ENCODE results near the gene DNAH2. TPM values are rescaled to one million over a fixed set of nuclear protein-coding genes. Genes with fewer than 3 reads are reported as not detected.
A peak's percentile ranks its signal among the peaks of the same experiment; 100 is the strongest.
"Not testable (repeated sequence)": the region's sequence is repeated elsewhere in the genome, so short reads cannot be mapped to it uniquely, and the experiment has no call there.

The DNAH2 gene
- total RNA-seq, 1 donor from 2014 or later, result not detected

DNA sequence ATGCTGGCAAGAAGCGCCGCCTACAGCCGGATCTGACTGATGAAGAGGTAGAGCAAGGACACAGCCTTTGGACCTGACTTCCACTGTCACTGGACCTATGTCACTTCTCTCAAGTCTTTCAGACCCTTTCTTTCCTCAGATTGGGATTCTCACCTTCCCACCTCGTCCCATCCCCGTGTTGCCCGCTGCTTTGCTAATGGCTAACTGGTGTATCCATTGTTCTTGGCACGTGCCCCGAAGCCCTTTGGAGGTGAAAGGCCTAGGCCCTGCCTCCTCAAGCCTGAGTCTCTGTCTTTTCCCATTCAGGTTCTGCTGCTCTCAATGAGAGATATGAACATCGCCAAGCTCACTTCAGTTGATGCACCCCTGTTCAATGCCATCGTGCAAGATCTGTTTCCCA lies 63.2 kb downstream of the DNAH2 start:
- no peak for DNase-seq

DNA sequence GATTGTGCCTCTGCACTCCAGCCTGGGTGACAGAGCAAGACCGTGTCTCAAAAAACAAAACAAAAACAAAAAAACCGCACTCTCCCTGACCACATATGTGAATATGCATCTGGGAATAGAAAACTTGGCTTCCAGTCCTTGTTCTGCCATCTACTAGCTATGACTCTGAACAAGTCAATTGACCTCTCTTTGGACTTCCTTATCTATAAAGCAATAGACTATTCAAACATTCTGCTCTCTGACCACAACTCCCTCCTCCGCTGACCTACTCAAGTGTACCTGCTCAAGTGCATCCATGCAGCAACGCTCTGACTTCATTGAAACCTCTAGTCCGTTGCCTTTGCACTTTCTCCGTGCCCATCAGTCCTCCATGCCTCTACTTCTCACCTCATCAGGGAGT lies 63.9 kb downstream of the DNAH2 start:
- no peak for DNase-seq

DNA sequence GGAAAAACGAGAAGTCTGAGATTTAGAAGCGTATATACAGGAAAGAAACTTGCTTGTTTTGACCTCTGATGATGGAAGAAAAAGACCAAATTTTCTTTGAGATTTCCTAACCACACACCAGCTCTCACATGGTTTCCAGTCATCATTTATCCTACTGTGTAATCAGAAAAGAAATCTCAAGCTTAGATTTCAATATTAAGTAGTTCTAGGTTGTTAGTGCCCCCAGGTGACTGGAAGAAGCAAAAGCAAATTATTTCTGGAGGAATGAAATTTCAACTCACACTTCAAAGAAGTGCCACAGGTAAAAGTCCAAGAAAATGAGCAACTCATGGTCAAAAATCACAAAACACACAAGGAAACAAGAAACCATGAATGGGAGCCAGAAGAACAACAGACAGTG lies 64.7 kb downstream of the DNAH2 start:
- peak; percentile 29 for DNase-seq

DNA sequence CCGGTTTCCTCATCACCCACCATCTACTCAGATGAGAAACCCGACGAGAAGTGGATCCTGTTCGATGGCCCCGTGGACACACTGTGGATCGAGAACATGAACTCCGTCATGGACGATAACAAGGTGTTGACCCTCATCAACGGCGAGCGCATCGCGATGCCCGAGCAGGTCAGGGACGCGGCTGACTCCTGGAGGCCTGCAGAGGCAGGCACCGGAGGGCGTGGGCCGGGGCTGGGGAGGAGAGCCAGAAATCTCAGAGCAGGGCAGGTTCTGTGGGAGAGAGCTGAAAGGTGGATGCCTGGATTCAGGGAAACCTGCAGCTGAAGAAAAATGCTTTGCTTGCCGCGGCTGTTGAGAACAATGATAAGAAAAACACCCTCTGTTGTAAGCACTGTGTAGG lies 69.3 kb downstream of the DNAH2 start:
- no peak for DNase-seq

DNA sequence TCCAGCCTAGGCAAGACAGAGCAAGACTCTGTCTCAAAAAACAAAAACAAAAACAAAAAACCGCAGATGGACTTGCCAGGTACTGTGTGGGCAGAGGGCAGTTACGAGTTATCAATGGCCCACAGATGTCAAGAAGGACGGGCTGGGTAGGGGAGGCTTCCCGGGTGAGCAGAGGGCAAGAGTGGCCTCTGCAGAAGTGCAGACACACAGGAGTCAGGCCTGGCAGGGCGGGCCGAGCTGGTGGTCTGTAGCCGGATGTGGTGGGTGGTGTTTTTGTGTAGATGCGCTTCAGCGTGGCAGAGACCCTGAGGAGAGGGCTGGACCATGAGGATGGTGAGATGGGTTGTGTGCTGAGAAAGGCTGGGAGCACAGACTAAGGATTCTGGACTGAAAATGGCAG lies 71.6 kb downstream of the DNAH2 start:
- DNase-seq, result no peak

DNA sequence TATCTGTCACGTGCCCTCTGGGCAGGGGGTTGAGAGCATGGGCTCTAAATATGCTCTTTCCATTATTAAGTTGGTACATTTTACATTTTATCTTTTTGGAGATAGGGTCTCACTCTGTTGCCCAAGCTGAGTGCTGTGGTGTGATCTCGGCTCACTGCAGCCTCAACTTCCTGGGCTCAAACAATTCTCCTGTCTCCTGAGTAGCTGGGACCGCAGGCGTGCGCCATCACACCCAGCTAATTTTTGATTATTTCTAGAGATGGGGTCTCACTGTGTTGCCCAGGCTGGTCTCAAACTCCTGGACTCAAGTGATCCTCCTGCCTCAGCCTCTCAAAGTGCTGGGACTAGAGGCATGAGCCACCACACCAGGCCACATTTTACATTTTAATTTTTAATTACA lies 72.6 kb downstream of the DNAH2 start:
- no peak for DNase-seq

DNA sequence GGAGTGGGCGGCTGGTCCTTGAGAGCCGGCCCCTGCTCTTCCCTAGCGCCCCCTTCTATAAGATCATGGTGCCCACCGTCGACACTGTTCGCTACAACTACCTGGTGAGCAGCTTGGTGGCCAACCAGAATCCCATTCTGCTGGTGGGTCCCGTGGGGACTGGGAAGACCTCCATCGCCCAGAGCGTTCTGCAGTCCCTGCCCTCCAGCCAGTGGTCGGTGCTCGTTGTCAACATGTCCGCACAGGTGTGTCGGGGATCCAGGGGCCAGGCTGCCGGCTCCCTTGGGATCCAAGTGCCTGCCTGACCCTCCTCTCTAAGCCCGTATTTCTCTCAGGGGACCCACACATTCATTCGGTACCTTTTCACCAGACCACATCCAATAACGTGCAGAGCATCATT lies 75.1 kb downstream of the DNAH2 start:
- DNase-seq, result no peak

DNA sequence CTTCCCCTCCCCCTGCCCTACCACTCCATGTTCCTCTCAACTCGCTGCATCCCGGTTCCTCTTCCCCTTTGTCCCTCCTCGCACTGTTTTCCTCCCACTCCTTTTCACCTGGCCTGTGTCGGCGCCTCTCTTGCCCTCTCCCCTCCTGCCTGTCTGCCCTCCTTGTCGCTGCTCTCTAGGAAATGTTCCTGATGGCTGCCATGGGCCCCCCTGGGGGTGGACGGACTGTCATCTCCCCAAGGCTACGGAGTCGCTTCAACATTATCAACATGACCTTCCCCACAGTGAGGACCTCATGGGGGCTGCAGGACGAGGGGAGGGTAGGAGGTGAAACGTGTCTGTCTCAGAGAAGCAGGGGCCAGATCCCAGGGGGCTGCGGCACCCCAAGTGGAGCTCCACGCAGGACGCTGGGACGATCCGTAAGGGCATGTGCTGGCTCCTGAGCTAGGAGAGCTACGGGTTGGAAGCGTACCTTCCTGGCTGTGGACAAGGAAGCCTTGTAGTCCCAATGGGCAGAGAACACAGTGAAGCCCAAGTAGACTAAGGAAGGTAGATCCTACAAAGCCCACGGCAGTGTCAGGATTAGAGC lies 76.6 kb downstream of the DNAH2 start:
- no peak for DNase-seq

DNA sequence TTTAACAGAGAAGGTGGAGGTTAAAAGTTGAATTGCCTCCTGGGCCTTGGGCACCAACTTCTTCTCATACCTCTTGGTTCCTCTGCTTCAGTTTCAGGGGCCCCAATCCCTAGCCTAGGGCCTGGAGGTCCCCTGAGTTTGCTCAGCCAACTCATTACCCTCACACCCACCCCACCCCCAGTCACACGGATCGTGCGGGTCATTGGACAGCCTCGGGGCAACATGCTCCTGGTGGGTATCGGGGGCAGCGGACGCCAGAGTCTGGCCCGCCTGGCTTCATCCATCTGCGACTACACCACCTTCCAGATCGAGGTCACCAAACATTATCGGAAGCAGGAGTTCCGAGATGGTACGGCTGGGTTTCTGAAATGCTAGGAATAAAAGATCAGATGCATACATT lies 80.4 kb downstream of the DNAH2 start:
- no peak for DNase-seq

DNA sequence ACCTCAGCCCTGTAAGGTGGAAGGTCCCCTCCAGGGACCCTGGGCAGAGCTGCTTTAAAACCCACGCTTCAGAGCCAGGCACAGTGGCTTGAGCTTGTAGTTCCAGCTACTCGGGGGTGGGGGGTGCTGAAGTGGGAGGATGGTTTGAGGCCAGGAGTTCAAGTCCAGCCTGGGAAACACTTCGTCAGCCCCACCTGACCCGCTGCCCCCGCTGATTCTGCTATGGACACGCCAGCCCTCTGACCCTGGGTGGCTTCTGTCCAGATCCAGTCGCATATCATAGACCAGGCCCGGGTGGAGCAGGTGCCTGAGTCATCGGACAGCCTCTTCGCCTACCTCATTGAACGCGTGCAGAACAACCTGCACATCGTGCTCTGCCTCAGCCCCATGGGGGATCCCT lies 81.3 kb downstream of the DNAH2 start:
- no peak for DNase-seq

DNA sequence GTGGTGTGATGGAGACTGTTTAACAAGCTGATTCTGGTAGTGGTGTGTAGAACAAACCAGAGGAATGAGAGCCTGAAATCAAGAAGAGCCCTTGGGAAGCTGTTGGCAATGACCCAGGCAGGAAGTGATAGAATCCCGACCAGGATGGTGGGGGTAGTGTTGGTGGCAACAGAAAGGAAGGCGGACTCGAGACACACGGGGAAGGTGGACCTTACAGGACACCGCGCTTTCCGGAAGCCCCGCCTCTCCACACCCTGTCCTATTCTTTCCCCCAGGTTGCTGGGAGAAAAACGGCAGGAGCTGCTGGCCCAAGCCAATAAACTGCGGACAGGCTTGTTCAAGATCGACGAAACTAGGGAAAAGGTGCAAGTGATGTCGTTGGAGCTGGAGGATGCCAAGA lies 86.4 kb downstream of the DNAH2 start:
- peak; percentile 51 for DNase-seq

DNA sequence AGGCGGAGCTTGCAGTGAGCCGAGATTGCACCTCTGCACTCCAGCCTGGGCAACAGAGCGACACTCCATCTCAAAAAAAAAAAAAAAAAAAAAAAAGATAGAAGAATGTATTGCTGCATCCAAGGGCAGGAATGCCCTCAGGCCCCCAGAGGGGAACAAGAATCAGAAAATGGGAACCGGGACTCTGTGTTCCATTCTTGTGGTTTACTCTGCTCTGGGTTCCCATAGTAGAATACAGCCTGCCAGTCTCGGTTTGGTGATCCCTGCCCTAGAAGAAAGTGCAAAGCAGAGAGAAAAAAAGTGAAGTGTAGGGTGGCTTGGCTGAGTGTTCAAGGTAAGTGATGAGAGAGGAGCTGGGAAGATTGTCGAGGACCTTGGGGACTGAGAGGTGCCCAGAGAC lies 89.0 kb downstream of the DNAH2 start:
- no peak for DNase-seq

DNA sequence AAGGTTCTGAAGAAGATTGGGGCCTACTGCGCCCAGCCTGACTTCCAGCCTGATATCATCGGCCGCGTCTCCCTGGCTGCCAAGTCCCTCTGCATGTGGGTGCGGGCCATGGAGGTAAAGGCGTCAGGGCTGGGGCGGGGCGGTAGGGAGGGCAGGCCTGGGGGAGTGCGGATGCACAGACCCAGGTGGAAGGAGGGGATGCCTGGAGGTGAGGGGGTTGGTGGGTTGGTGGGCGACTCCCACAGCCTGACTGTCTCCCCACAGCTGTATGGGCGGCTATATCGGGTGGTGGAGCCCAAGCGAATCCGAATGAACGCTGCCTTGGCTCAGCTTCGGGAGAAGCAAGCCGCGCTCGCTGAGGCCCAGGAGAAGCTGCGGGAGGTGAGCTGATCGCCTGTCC lies 89.7 kb downstream of the DNAH2 start:
- DNase-seq, result no peak

DNA sequence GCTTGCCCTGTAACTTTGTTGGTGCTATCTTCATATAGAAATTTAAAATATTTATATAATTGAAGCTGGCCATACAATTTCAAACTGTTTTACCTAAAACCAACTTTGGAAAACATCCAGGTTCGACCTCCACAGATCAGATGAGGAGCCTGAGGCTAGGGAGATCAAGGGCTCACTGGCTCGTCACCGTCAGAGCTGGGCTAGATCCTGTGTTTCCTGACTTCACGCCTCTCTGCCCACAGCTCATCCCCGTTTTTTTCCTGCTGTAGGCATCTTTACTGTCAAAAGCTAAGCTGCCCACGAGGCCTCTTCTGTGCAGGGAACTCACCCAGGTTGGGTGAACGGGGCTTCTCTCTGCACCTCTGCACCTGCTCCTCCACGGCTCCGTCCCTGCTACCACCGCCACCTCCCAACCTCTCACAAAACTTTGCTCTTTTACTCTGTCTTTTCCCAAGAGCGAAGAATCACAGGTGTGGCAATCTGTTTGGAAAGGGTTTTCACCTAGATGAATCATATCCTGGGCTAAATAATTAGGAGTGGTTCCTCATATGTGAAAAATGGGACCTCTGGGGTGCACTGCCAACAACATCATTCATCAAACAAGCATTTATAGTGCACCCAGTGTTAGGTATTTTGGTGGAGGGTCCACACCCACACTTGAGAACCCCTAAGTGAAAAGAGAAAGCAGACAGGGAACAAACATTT lies 91.7 kb downstream of the DNAH2 start:
- no peak for DNase-seq

DNA sequence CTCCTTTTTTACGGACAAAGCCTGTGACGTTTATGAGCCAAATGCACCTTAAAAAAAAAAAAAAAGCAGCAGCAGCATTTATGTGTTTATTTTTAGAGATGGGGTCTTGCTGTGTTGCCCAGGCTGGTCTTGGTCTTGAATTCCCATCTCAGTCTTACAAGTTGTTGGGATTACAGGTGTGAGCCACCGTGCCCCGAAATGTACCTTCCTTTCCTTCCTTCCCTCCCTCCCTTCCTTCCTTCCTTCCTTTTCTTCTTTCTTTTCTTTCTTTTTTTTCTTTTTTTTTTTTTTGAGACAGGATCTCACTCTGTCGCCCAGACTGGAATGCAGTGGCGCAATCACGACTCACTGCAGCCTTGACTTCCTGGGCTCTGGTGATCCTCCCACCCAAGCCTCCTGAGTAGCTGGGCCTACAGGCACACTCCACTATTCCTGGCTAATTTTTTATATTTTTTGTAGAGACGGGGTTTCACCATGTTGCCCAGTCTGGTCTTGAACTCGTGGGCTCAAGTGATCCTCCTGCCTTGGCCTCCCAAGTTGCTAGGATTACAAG lies 92.3 kb downstream of the DNAH2 start:
- DNase-seq, result not testable (repeated sequence)

DNA sequence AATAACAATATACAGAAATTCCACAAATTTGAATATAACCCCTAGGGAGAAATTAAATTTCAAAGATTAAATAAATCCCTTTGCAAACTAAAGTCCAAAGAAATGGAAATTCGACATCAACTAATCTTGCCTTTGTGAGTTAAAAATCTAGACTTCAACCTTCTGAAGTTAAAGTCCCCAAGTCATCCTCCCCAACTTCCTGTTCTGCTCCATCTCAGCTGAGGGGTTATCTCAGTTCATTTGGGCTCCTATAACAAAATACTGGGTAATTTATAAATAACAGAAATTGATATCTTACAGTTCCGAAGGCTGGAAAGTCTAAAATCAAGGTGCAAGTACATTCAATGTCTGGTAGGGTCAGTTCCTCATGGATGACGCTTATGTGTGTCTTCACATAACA lies 93.7 kb downstream of the DNAH2 start:
- no peak for DNase-seq

DNA sequence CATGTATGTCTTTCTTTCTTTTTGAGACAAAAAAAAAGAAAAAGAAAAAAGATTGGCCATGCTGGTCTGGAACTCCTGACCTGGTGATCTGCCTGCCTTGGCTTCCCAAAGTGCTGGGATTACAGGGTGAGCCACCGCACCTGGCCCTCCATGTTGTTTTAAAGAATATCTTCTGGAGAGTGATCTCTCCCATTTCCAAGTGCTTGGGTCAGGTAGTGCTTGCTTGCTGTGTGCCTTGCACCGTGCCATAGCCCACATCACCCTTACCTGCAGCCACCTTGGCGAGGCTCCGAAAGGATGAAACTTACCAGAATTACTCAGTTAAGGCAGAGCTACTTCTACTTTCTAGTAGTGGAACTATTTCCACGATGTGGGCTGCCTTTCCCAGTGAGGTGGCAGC lies 97.4 kb downstream of the DNAH2 start:
- DNase-seq, result no peak

DNA sequence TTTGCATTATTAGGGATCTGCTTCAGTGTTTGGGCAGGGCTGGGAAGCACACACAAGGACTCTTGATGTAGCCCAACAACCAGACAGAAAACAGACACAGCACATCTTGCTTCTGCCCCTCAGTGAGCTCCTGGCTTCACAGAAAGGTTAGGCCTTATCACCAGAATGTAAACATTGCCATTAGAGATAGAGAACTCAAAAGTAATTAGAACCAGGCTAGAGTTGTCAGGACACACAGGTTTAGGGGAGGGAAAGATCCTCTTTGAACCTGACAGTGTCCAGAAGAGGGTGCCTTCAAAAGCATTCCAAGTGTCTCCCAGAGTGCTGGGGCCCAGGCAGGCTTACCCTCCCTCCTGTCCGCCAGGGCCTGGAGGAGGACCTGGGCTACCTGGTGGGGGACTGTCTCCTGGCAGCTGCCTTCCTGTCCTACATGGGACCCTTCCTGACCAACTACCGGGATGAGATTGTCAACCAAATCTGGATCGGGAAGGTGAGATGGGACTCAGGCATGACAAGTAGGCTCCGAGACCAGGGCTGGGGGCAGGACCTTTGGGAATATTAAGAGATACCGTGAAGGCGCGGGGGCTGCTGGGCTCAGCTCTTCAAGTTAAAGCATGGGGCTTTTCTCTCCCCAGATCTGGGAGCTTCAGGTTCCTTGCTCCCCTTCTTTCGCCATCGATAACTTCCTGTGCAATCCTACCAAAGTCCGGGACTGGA lies 99.5 kb downstream of the DNAH2 start:
- no peak for DNase-seq

DNA sequence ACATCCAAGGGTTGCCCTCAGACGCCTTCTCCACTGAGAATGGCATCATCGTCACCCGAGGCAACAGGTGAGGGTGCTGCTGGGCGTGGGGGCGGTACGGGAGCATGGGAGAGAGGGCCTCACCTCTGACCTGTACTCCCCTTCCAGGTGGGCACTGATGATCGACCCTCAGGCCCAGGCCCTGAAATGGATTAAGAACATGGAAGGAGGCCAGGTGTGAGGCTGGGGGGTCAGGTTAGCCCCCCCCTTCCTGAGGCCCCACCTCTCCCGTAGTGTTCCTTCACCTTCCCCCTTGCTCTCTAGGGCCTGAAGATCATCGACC lies 100.1 kb downstream of the DNAH2 start:
- DNase-seq, result no peak

DNA sequence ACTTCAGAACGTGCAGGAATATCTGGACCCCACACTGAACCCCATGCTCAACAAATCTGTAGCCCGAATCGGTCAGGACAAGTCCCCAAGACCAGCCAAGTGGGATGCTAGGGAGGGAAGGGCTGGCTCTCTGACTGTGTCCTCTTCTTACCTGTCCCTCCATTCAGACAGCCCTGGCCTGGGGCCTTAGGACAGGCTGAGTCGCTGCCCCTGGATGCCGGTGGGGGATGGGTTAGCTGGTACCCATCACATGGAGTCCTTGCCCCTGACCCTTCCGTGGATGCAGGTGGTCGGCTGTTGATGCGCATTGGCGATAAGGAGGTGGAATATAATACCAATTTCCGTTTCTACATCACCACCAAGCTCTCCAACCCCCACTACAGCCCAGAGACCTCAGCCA lies 100.5 kb downstream of the DNAH2 start:
- no peak for DNase-seq

DNA sequence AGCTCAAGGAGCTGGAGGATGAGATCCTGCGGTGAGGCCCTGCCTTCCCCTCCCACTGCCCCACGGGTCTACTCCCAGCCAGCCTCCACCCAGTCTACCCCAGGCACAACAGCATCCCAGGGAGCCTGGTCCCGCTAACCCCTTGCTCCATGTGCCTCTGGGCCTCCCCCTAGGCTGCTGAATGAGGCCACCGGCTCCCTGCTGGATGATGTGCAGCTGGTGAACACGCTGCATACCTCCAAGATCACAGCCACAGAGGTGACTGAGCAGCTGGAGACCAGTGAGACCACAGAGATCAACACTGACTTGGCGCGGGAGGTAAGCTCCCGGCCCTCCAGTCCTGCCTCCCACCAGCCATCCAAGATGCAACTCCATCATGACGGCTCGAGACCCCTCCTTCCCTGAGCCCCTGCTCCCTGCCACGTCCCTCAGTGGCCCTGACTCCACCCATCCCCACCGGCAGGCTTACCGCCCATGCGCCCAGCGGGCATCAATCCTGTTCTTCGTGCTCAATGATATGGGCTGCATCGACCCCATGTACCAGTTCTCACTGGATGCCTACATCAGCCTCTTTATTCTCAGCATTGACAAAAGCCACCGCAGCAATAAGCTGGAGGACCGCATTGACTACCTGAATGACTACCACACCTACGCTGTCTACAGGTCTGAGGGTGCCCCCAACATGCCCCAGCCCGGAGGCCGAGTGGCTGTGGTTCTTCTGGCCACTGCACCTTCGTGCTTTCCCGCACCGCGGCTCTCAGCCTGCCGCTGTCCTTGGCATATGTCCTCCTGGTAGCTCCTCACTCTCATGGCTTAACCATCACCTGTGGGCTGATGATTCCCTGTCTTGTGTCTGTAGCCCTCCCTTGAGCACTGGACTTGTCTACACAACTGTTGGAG lies 101.5 kb downstream of the DNAH2 start:
- no peak for DNase-seq

DNA sequence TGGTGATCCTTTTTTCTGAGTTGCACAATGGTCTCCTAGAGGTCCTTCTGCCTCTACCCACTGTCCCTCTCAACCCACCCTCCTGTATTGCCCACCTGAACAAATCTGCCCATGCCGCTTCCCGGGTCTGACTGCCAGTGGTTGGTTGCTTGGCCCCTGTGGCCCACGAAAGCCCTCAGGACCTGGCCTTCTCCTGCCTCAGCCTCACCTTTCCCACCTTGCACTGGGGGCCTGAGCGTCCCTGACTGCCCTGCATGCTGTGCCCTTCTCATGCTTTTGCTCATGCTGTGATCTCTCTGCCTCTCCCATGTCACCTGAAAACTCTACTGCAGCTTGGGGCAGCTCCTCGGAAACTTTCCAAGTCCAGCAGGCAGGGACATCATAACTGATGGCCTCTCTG lies 102.7 kb downstream of the DNAH2 start:
- DNase-seq, result no peak

DNA sequence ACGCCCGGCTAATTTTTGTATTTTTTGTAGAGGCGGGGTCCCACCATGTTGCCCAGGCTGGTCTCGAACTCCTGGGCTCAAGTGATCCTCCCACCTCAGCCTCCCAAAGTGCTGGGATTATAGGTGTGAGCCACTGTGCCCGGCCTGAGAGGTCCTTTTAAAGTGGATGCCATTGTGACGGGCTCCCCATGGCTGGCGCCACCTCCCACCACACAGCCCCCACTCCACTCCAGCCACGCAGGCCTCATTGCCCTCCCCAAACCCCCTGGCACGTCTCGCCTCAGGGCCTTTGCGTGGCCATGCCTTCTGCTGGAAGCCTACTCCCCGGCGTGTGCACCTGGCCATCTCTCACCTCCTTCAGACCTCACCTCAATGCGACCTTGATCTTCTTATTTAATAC lies 104.6 kb downstream of the DNAH2 start:
- no peak for DNase-seq

All from dermis blood vessel endothelial cell (primary cell).